NCI-H226 (cell line): ENCODE results near the gene NOL7.
A peak's percentile ranks its signal among the peaks of the same experiment; 100 is the strongest.

Experiments
- DNase-seq: peaks from one replicate; pipeline ENCODE4 v3.0.0-alpha.2; 2015

Gene NOL7

DNA sequence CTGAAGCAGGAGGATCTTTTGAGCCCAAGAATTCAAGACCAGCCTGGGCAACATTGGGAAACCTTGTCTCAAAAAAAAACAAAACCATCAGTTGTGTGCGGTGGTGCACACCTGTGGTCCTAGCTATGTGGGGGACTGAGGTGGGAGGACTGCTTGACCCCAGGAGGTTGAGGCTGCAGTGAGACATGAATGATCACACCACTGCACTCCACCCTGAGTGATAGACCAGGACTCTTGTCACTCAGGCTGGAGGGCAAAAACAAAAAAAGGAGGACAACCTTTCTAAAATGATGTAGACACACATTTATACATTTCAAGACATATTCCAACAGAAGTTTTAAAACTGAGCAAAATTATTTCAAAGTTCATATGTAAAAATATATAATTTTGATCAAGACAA, 45.1 kb downstream of the NOL7 start:
- DNase-seq = no peak

- no peak for DNase-seq
Measured at GRCh38 chr6:13660893-13661292, 45.8 kb downstream of the NOL7 start.

- no peak for DNase-seq
Measured at GRCh38 chr6:13661647-13662046, 46.5 kb downstream of the NOL7 start.

DNA sequence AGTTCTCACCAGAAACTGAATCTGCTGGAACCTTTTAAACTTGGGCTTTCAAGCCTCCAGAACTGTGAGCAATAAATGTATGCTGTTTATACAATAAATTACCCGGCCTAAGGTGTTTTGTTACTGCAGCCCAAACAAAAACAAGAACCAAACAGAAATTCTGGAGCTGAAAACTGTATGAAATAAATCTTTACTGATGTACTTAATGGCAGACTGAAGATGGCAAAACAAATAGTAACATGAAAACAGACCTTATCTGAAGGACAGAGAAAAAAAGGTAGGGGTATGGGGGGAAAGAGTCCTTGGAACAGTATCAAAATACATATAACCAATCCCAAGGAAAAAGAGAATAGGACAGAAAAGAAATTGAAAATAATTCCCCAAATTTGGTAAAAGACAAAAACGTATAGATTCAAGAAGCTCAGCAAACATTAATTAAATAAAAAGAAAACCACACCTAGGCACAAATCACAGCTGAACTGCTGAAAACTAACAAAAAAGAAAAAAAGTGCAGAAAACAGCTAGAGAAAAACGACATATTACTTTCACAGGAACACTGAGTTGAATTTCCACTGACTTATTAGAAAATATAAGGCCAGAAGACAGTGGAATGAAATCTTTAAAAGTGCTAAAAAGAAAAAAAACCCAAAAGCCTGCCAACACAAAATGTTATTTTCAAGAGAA, 47.7 kb downstream of the NOL7 start:
- DNase-seq = no peak

- DNase-seq = no peak
Measured at GRCh38 chr6:13663986-13664385, 48.9 kb downstream of the NOL7 start.

GRCh38 chr6:13664703-13665352, 49.7 kb downstream of the NOL7 start:
- no peak for DNase-seq

GRCh38 chr6:13666194-13667105, 51.3 kb downstream of the NOL7 start:
- peak; percentile 52 for DNase-seq

GRCh38 chr6:13667655-13668054, 52.5 kb downstream of the NOL7 start:
- DNase-seq = no peak

DNA sequence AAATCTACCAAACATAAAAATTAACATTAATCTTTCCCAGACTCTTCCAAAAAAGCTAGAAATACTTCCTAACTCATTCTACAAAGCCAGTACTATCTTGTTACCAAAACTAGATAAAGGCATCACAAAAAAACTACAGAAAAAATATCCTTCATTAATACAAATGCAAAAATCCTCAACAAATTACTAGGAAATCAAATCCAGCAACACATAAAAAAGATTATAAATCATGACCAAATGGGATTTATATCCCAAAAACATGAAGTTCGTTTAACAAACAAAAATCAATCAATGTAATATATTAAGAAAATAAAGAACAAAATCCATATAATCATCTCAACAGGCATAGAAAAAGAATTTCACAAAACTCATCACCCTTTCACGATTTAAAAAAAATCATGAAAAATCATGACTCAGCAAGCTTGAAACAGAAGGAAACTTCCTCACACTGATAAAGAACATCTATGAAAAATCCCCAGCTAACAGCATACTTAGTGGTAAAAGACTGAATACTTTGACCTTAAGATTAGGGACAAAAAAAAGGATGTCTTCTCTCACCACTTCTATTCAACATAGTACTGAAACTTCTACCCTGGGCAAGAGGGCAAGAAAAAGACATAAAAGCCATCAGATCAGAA, 53.3 kb downstream of the NOL7 start:
- DNase-seq = peak; percentile 59

- no peak for DNase-seq
Measured at GRCh38 chr6:13669476-13669875, 54.3 kb downstream of the NOL7 start.
